ENCODE data around the gene AP2A1.

DNA sequence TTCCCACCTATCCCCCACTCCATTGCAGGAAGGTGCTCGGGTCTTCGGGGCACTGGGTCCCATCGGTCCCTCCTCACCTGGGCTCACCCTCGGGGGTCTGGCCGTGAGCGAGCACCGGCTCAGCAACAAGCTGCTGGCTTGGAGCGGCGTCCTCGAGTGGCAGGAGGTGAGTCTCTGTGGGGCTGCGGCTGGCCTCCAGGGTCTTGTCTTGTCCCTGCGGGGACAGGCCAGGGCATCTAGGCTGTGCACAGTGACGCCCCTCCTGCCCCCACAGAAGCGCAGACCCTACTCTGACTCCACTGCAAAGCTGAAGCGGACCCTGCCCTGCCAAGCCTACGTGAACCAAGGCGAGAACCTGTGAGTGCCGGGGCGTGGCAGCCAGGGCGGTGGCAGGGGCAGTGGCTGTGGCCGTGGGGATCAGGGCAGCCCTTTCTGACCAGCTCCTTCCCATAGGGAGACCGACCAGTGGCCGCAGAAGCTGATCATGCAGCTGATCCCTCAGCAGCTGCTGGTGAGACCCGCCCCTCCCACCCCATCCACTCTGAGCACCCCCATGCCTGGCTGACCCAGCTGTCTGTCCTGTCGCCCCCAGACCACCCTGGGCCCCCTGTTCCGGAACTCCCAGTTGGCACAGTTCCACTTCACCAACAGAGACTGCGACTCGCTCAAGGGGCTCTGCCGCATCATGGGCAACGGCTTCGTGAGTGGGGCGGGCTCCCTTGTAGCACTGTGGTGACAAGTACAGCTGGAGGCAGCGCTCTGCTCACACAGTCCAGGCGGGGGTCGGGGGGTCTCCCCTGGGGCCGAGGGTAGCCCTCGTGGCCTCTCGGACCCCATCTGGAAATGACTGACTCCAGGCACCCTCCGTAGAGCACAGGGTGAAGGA, 87.8 kb downstream of the AP2A1 start:
- TF ChIP-seq, protein P1, sequence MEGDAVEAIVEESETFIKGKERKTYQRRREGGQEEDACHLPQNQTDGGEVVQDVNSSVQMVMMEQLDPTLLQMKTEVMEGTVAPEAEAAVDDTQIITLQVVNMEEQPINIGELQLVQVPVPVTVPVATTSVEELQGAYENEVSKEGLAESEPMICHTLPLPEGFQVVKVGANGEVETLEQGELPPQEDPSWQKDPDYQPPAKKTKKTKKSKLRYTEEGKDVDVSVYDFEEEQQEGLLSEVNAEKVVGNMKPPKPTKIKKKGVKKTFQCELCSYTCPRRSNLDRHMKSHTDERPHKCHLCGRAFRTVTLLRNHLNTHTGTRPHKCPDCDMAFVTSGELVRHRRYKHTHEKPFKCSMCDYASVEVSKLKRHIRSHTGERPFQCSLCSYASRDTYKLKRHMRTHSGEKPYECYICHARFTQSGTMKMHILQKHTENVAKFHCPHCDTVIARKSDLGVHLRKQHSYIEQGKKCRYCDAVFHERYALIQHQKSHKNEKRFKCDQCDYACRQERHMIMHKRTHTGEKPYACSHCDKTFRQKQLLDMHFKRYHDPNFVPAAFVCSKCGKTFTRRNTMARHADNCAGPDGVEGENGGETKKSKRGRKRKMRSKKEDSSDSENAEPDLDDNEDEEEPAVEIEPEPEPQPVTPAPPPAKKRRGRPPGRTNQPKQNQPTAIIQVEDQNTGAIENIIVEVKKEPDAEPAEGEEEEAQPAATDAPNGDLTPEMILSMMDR (IDR thresholded peaks at IDR 0.05): no peak
- TF ChIP-seq EZH2 (IDR thresholded peaks at IDR 0.05; ENCODE audit: borderline replicate concordance, insufficient read depth, low read depth, low read length, poor library complexity, severe bottlenecking): no peak
